ENCODE data around the gene GPX5.
"Not testable (repeated sequence)": the region's sequence is repeated elsewhere in the genome, so short reads cannot be mapped to it uniquely, and the experiment has no call there.

The GPX5 gene

DNA sequence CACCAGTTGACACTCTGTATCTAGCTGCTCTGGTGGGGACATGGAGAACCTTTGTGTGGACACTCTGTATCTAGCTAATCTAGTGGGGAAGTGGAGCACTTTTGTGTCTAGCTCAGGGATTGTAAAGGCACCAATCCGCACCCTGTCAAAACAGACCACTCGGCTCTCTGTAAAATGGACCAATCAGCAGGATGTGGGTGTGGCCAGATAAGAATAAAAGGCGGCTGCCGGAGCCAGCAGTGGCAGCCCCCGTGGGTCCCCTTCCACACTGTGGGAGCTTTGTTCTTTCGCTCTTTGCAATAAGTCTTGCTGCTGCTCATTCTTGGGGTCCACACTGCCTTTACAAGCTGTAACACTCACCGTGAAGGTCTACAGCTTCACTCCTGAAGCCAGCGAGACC is 13.3 kb upstream of the GPX5 start:
- not testable (repeated sequence) for DNase-seq (ENCODE audit: low read depth)

GRCh38 chr6:28515676-28516075 is 10.0 kb upstream of the GPX5 start, which contains the start of gene GPX6:
GPX6 (minus strand) TSS chr6:28515793; CDS start chr6:28515743, 50 bp downstream.
- no peak for DNase-seq (ENCODE audit: low read depth)

DNA sequence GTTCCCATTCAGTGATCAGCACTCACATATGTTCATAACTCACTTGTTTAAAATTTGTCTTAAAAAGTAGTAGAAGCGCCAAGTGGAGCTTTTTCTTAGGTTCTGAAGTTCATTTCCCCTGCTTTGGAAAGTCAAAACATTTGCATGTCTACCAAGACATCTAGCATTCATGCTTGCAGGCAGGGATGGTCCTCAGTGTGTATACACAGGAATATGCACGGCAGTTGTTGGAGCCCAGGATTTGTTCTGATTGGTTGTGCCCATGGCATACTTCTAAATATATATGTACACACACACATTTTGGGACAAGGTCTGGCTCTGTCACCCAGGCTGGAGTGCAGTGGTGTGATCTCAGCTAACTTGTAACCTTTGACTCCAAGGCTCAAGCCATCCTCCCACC is 7.7 kb upstream of the GPX5 start:
- no peak for DNase-seq (ENCODE audit: low read depth)

DNA sequence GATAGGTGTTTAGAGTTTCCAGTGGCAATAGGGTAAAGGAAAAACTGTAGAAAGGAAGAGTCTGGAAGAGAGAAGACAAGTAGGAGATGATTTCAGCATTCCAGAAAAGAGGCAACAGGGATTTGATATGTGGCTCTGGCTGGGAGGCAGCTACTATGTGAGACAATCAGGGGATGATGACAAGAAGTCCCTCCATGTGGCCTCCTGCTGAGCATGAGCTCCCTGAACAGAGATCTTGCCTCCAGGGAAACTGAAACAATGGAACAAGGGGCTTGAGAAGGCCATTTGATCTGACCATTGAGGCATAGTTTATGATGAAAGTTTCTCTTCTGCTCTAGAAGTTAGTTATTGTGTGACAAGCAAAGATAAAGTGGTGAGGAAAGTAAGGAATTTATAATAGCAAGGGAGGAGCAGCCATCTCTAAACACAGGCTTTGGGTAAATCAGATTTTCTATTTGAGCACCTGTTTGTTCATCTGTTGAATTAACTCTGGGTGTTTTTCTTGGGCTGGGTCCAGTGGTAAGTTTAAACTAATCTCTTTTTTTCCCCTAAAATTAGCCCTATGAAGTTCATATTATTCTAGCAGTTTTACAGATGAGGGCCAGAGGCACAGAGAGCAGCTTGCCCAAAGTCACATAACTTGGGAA is 3.0 kb upstream of the GPX5 start:
- DNase-seq (ENCODE audit: low read depth) = no peak

DNA sequence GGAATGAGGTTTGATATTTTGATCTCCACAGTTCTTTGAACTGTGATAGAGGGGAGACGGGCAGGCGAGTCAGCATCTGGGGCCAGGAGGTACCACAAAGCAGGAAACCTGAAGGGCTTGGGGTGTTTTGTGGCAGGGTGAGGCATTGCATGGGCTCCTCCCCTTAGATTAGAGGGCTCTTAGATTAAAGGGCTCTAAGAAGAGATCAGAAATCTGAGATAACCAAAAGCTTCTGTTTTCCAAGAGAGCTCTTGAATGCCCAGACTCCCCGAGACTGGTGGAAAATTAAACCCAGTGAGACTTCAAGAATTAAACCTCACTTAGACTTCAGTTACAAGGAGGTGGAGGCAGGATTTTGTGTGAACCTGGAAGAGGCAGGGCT is 2.4 kb upstream of the GPX5 start:
- no peak for DNase-seq (ENCODE audit: low read depth)

- DNase-seq (ENCODE audit: low read depth) = no peak
These were observed 5.1 kb downstream of the GPX5 start for GRCh38 chr6:28530777-28531176.

GRCh38 chr6:28531479-28532128 is 5.9 kb downstream of the GPX5 start:
- no peak for DNase-seq (ENCODE audit: low read depth)

GRCh38 chr6:28534306-28534705 is 8.6 kb downstream of the GPX5 start:
- DNase-seq (ENCODE audit: low read depth) = no peak

GRCh38 chr6:28534875-28535274 is 9.2 kb downstream of the GPX5 start:
- no peak for DNase-seq (ENCODE audit: low read depth)

DNA sequence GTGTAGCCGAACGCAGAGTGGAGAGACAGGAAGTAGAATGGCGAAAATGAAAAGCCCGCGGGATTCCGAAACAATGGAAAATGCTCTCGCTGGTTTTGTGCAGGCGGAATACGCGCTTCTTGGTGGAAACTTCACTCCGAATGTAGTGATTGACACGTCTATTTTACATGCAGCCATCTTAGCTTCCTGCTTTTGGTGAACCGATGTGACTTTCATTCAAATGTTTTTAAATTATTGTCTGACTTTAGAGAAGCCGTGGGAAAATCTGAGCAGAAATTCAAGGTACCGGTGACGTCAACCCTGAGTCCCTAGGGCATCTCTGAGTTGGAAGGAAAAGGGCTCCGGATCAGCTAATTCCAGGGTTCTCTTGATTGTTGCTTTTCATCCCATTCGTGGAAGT is 11.4 kb downstream of the GPX5 start:
- no peak for DNase-seq (ENCODE audit: low read depth)

DNA sequence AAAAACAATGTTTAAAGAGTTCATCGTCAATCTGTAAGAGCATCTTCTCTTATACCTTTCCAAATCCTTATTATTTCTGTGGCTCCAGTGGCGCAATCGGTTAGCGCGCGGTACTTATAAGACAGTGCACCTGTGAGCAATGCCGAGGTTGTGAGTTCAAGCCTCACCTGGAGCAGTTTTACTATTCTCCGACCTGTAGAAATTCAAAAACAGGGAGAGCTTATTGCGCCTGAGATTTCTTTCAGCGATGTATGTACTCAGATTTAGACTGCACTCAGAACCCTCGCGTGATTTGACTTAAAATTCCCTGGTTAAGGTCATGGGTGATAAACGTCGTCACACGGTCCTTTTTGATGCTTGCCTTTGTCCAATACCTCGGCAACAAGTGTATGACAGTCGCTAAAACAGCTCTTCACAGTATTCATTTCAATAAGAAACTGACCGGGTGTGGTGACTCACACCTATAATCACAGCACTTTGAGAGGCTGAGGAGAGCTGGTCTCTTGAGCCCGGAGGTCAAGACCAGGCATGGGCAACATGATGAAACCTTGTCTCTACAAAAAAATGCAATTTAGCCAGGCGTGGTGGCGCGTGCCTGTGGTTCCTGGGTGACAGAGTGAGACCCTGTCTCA is 11.9 kb downstream of the GPX5 start:
- no peak for DNase-seq (ENCODE audit: low read depth)

DNA sequence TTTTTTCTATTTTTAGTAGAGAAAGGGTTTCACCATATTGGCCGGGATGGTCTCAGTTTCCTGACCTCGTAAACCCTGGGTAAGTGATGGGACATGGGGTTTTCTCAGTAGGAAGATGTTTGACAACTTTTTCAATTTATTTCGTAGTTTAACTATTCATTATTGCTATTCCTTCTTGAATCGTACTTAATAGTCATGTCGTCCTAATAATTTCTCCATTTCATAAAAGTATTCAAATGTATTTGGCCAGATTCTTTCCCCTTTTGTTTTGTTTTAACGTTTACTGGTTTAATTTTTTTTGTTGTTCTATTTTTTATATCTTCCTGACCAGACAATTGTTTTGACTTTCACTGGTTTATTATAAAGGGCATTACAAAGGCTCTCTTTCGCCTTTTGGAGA is 16.3 kb downstream of the GPX5 start:
- no peak for DNase-seq (ENCODE audit: low read depth)

- DNase-seq (ENCODE audit: low read depth) = peak; percentile 64
These were observed 17.0 kb downstream of the GPX5 start for GRCh38 chr6:28542440-28543296.

- no peak for DNase-seq (ENCODE audit: low read depth)
These were observed 18.2 kb downstream of the GPX5 start for GRCh38 chr6:28543651-28544610.

GRCh38 chr6:28545955-28546354 is 20.3 kb downstream of the GPX5 start:
- DNase-seq (ENCODE audit: low read depth) = no peak

- DNase-seq (ENCODE audit: low read depth) = not testable (repeated sequence)
These were observed 21.3 kb downstream of the GPX5 start for GRCh38 chr6:28547003-28547402.

GRCh38 chr6:28551891-28552666 is 26.4 kb downstream of the GPX5 start:
- DNase-seq (ENCODE audit: low read depth) = no peak

GRCh38 chr6:28553384-28553985 is 27.8 kb downstream of the GPX5 start:
- DNase-seq (ENCODE audit: low read depth) = no peak

GRCh38 chr6:28553986-28554881 is 28.6 kb downstream of the GPX5 start:
- no peak for DNase-seq (ENCODE audit: low read depth)

All from non-pigmented ciliary epithelial cell (primary cell).